Stimulated activated CD8-positive, alpha-beta memory T cell treated with anti-CD3 and anti-CD28 coated beads, Interleukin-4, amount 100 ng/mL, for 24 hours (primary cell): ENCODE measurements around the gene KRTAP10-4.
"Not testable (repeated sequence)": the region's sequence is repeated elsewhere in the genome, so short reads cannot be mapped to it uniquely, and the experiment has no call there.

Experiments
- DNase-seq: peaks from one replicate; pipeline ENCODE4 v3.0.0-alpha.2; 2020; ENCODE audit warnings: low read depth

KRTAP10-4 gene

DNA sequence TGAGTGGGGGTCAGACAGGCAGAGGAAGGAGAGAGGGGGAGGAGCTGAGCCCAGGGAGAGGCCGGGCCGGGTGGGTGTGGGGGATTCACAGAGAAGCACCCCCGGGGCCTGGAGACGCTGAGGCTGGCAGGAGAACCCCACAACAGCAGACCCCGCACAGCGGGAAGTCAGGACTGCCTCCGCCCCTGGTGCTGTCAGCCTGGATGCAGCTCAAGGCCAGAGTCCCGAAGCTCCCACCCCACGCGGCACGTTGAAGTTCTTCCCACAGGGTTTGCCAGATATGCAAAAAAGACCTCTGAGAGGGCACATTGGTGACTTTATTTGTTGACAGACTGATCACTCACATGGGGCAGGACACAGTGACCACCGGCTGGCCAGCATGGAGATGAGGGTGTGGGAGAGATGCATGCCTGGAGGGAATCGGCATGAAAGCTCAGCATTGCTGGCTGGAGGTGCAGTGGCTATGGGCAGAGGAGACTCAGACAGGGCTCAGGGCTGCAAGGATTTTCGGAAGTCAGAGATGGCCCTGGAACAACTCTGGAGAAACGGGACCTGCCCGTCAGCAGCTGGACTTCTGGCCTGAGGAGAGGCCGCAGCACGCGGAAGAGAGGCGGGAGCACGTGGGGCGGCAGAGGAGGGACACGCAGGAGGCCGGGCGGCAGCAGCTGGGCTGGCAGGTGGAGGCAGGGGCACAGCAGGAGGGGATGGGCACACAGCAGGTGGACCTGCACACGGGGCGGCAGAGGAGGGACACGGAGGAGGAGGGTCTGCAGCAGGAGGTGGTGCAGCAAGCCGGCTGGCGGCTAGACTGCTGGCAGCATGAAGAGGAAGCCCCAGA lies 15.8 kb upstream of the KRTAP10-4 start:
- DNase-seq = no peak

DNA sequence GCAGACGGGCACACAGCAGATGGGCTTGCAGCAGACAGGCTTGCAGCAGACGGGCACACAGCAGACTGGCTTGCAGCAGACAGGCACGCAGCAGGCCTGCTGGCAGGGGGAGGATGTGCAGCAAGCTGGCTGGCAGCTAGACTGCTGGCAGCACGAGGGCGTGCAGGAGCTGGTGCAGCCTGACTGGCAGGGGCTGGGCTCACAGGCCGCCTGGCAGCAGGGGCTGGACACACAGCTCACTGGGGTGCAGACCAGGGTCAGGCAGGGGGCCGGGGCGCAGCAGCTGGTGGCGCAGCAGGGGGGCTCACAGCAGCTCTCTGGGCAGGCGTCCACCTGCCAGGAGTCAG lies 15.2 kb upstream of the KRTAP10-4 start:
- not testable (repeated sequence) for DNase-seq

DNA sequence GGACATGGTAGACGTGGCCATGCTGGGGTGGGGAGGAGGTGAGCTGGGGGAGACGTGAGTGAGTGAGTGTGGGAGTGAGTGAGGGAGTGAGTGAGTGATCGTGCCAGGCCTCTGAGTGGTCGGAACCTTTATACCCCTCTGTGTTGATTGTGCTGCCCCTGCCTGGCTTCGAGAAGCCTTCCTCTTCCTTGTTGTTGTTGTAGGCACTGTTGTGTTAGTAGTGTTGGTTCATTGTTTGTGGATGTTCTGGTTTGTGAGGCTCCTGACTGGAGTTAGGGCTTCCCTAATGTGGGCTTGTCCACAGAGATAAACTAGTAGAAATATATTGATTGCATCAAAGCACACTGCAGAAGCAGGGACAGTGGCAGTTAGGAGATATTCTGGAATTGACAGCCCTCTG lies 14.8 kb upstream of the KRTAP10-4 start, which contains the start of gene KRTAP10-3:
KRTAP10-3 (minus strand) TSS at position 101 of the 400 bp plus-strand sequence; CDS start at position 21, 80 bp downstream.
- no peak for DNase-seq

DNA sequence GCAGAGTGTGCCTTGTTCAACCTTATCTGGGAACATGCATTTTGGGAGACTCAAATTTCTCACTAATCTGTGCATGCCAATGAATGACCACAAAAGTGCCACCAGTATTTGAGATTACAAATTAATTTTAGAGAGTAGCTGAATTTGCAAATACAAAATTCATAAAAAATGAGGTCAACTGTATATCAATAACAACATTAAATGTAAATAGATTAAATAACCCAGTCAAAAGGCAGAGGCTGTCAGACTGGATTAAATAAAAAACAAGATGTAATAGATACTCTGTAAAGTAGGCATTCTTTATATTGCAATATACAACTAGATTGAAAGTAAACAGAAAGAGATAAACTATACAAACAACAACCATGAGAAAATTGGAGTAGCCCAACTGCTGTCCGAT lies 9.4 kb upstream of the KRTAP10-4 start:
- no peak for DNase-seq

DNA sequence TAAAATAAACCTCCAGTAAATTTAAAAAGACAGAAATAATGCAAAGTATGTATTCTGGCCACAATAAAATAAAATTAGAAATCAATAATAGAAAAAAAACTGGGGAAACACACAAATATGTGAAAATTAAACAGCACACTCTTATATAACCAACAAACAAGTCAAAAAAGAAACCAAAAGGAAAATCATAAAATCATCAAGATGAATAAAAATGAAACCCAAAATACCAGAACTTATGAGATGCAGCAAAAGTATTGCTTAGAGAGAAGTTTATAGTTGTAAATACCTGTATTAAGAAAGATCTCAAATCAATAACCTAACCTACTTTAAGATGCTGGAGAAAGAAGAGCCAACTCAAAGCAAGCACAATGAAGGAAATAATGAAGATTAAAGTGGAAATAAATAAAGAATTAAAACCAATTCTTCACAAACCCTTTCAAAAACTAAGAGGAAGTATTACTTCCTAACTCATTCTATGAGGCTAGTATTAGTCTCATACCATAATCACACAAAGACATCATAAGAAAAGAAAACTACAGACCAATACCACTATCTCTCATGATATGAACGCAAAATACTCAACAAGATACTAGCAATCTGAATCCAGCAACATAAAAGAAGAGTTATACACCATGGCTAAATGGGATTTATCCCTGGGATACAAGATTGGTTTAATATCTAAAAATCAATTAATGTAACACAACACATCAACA lies 8.5 kb upstream of the KRTAP10-4 start:
- DNase-seq = no peak

DNA sequence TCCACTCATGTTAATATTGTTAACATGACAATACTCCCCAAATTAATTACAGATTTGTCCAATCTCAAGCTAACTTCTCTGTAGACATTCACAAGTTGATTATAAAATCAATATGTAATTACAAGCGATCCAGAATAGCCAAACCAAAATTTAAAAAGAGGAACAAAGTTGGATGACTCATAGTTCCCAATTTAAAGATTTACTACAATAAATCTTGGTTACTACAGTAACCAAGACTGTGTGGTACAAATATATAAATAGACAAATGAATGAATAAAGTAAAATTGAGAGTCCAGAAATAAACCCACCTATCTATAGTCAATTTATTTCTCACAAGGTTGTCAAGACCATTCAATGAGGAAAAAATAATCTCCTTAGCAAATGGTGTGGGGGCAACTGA lies 7.1 kb upstream of the KRTAP10-4 start:
- DNase-seq = no peak

DNA sequence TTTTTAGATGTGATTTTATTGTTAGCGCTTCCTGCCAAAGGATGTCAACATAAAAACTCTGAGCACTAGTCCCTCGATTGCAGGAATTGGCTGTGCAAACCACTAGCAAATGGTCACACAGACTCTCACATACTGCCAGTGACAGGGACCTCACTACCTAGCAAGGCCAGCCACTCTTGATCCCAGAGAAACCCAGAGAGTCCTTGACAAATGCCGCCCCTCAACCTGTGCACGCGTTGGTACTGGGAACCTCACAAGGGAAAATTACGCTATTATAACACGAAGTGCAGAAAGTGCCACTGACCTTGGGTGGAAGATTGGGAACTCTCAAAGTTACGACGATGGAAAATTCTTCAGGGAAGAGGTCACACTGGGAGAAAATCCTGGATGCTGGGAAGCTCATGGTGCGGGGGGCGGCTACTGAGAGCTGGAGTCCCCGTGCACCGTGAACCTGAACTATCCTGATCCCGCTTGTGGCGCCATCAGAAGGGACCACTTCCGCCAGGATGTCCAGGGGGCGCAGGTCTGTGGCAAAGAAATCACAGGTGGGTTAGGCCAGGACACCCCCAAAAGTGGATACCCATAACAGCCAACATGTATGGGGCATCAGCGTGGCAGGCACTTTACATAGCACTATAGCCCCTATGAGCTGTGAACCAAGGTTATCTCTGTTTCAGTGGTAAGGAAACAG lies 5.9 kb upstream of the KRTAP10-4 start:
- no peak for DNase-seq

DNA sequence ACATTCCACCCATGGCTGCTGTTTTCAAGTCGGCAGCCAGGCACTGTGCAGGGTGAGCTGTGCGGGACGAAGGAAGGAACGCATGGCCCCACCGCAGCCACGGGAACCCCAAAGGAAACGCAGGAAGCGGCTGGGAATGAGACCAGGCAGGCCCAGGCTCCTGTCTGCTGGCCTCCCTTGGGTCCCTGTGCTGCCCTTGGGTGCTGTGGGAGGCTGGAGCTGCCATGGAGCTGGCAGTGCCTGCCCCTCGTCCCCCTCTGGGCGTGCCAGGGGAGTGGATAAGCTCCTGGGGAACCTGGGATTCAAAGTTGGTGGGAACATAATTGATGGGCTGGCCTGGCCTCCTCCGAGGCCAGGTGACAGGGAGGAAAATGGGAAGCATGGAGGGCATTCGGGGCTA lies 5.3 kb upstream of the KRTAP10-4 start:
- no peak for DNase-seq

DNA sequence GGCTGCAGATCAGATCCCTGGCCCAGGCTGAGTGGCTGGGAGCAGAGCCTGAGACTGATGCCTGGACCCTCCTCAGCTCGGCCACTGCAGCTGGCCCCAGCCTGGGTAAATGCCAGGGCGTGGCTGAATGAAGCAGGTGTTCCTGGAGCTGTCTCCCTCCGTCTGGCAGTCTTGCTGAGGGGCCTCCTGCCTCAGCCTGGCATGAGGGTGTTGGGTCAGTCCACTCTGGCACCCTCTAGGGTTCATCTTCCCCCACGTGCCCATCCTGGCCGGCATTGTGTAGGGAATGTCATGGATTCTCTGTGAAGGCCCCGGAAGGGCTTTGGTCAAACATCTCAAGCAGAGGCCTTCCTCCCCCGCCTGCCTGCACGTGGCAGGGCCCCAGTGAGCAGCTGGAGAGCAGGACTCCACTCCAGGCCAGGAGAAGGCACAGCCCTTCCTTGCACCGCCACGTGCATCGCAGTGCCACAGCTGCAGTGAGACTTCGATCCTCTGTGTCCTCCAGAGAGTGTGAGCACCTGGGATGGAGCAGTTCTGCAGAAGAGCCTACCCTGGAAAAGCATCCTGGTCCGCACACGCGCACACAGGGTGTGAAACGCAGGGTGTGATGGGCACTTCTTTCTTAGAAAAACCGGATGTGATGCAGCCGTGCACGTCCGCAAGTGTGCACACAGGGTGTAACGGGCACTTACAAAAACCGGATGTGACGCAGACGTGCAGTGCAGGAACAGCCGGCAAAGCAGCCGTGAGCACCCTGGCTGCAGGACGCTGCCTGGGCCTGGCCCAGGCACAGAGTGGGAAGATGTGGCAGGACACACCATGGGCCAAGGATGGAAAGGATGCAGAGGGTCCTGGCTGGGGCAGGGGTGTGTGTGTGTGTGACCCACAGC lies 4.6 kb upstream of the KRTAP10-4 start:
- DNase-seq = no peak

DNA sequence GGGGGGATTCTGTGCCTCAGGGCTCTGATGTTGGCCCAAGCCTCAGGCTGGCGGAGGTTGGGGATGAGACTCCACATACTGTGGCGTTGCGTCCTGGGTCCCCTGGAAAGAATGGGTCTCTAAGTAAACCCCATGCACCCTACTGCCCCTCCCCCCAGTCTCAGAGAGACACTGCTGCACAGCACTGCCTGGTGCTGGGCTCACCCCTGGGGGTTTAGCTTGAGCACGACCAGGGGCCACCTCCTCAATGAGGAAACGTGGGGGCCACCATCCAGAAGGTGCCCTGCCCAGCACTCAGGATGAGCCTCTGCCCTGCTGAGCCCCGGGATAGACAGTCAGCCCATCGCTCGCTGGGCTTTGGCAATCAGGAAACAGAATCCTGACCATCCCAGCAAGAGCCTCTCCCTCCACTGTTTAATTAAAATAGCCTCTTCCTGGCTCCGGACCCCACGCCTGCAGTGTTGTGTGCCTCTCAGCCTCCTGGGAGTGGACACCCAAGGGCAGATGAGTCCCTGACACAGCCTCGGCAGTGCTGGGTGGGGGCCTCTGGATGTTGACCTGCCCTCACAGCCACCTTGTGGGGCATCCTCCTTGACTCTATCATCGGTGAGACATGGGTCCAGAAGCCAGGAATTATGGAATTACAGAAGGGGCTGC lies 3.5 kb upstream of the KRTAP10-4 start:
- DNase-seq = no peak

DNA sequence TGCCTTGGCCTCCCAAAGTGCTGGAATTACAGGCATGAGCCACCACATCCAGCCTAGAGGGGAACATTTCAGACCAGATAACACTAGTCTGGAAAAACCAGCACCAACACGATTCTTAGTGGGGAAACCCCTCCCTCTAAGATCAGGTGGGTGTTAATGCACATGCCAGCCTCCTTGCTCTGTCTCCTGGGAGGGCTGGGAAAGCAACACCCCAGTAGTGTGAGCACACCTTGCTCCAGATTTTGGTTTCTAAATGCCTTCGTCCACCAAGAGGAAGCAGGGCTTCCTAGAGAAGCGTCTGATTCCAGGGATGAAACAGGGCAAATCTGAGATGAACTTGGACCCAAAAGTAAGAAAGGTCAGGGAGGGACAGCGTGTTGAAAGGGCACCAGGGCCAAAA lies 2.2 kb upstream of the KRTAP10-4 start:
- DNase-seq = no peak

DNA sequence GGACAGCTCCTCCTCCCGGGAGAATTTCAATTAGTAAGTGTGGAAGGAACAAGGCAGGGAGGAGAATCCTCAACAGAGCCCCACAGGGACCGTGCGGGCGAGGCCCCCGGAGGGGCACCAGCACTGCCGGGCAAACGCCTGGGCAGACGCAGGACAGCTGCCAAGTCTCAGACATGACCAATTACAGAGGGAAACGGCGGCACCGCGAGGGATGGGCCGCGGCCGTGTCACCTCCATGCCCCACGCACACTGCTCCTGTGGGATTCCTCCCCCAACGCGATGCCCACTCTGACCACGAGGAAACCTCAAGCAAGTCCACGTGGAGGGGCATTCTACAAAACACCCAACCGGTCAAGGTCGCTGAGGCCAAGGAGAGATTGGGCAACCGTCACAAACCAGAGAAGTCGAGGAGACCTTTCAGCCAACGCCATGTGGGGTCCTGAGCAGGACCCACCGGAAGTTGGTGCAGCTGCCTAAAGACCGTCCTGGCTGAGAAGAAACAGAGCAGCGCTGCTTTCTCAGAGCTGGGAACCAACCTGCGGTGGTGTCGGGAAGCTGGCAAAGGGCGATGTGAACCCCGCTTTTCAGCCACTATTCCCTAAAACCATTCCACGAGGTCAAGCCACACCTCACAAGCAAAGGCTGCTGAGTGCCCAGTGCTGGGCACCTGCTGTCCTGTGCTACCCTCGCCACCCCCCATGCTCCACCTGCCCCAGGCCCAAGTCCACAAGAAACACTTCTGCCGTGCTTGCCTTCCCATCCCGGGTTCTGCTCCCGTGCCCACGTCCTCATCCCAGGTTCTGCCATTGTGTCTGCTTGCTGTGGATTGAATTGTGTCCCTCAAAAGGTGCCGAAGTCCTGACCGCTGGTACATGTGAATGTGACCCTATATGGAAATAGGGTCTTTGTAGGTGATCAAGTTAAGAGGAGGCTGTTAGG lies 1.4 kb upstream of the KRTAP10-4 start:
- DNase-seq = no peak

DNA sequence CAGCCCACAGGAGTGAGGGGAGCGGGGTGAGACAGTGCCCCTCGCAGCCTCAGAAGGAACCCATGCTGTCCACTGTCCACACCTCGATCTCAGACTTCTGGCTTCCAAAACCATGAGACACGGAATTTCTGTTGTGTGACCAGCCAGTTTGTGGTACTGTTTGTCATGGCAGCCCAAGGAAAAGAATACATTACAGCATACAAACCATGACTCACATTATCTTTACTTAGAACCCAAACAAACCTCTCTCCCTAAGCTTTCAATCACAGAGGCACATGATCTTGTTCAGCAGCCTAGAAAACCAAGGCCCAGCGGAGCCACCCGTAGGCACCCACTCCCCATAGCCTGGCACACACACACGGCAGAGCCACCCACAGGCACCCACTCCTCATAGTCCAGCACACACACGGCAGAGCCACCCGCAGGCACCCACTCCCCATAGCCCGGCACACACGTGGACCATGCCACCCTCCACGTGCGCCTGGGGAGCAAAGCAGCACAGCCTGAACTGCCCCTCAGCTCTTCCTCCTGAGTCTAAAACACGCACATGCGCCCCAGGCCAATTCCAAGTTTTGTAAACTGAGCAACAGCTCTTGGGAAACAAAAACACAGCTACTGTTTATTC lies 458 bp upstream of the KRTAP10-4 start:
- DNase-seq = no peak

DNA sequence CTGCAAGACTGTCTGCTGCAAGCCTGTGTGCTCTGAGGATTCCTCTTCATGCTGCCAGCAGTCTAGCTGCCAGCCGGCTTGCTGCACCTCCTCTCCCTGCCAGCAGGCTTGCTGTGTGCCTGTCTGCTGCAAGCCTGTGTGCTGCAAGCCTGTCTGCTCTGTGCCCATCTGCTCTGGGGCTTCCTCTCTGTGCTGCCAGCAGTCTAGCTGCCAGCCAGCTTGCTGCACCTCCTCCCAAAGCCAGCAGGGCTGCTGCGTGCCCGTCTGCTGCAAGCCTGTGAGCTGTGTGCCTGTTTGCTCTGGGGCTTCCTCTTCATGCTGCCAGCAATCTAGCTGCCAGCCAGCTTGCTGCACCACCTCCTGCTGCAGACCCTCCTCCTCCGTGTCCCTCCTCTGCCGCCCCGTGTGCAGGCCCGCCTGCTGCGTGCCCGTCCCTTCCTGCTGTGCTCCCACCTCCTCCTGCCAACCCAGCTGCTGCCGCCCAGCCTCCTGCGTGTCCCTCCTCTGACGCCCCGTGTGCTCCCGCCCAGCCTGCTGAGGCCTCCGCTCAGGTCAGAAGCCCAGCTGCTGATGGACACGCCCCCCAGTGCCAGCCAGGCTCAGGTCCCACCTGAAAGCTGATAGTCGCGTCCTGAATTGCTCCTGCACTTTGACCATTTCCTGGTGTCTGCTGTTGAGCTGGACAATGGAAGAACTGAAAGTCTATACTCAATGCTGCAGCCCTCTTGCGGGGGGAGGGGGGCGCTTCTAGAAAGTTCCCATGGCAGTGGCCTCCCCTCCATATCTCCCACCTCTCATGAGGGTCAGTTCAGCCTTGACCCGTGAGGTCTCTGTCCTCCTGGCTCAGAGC lies 1.2 kb downstream of the KRTAP10-4 start:
- no peak for DNase-seq

DNA sequence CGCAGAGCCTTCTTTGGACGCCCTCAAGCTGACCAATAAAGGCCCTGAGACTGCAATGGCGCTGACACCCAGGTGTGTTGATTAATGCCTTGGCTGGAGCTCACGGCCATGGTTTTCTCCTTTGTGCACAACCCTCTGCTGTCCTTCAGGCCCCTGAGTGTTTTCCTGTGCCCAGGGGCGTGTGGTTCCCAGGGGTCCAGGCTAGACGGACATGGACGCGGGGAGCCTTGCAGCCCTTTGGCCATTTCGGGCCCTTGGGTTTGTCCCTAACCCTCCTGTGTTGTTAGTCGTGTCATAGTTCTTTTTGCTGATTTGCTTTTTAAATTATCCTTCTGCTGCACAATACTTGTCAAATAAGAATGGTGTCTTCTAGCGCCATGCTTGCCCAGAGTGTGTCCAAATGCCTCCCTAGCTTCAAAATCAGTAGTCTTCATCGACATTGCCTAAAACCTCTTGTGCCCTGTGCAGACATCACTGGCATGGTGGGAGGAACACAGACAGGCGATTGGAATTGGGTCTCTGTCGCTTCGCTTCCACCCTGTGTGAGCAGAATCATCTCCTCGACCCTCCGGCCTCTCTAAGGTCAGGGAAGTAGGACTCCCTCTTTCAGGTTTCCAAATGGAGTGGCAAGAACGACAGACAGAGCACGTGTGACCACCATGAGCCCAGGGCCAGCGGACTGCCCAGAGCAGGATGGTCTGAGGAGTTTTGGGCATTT lies 1.9 kb downstream of the KRTAP10-4 start:
- DNase-seq = no peak

DNA sequence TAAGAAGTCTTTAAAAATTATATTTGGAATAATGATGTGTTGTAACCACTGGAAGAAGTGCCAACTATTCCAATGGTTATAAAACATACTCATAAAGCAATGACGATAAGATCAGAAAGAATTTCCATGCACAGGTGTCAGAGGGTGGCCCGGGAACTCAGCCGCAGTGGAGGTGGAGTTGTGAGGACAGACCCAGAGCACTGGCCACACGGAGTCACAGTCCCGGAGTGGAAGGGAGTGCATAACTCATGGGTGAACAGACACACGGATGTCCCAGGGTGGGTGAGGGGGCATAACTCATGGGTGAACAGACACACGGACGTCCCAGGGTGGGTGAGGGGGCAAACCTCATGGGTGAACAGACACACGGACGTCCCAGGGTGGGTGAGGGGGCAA lies 2.5 kb downstream of the KRTAP10-4 start:
- no peak for DNase-seq

DNA sequence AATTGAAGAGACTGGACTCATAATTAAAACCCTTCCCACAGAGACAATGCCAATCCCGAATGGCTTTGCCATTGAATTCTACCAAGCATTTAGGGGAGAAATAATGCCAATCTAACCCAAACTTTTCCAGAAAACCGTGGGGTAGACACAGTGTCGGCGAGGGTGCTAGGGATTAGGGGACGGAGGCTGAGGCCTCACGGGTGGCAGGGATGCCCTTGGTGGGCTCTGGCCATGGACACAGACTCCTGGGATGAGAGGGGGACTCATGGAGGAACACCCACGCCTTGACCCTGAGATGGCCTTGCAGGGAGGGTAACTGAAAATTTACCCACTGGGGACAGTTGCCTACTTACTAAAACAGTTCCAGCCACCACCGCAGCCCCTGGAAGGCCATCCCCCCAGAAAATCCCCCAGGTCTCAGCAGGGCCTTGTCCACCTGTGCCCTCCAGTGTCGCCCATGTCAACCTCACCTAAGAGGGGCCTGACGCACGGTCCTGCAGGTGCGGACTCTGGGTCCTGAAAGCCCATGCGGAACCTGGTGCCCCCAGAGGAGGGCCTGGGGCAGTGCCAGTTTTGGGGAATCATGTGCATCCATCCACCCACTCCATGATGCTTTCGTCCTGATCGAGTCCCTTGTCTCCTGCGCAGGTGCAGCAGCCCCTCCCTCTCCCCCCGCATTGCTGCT lies 5.0 kb downstream of the KRTAP10-4 start:
- DNase-seq = no peak
